Mesothelial cell of epicardium (in vitro differentiated cells): ENCODE measurements around the gene KRT10. TPM values are rescaled to one million over a fixed set of nuclear protein-coding genes. Genes with fewer than 3 reads are reported as not detected.

ENCODE experiments used
- DNase-seq, 2 experiments: peaks; one replicate each; pipeline ENCODE4 v3.0.0; 2021; ENCODE audit warnings: low spot score in 2 of 2; ENCODE audit not compliant: unreplicated experiment in 2 of 2
- H3K27ac Mint-ChIP-seq: 2 replicates; pipeline ENCODE4 v1.8.0; 2021; ENCODE audit warnings: mixed read lengths
- H3K27me3 Mint-ChIP-seq: 2 replicates; pipeline ENCODE4 v1.8.0; 2021; ENCODE audit warnings: low read depth, mixed read lengths
- H3K36me3 Mint-ChIP-seq: 2 replicates; pipeline ENCODE4 v1.8.0; 2021; ENCODE audit warnings: mixed read lengths
- H3K4me1 Mint-ChIP-seq: 2 replicates; pipeline ENCODE4 v1.8.0; 2021; ENCODE audit warnings: mixed read lengths
- H3K4me3 Mint-ChIP-seq: 2 replicates; pipeline ENCODE4 v1.8.0; 2021; ENCODE audit warnings: mild to moderate bottlenecking, moderate library complexity, mixed read lengths
- H3K9me3 Mint-ChIP-seq: 2 replicates; pipeline ENCODE4 v1.8.0; 2021; ENCODE audit warnings: mixed read lengths
- CTCF ChIP-seq: fragments of 200-600 bp; sonication (generic); IDR thresholded peaks from one replicate; pipeline ENCODE4 v1.5.0; 2021; ENCODE audit warnings: antibody characterized with exemption; ENCODE audit not compliant: unreplicated experiment
- total RNA-seq: library from RNA; stranded (reverse); gene quantifications from 3 replicates; pipeline ENCODE4 v1.2.1, GENCODE V29; 2021

Gene KRT10
- total RNA-seq, 1 donor from 2014 or later = 39.5 TPM

GRCh38 chr17:40777971-40778370 lies 44.4 kb downstream of the KRT10 start:
- peaks cover 53% of the 10 kb centered on the region for H3K27me3 Mint-ChIP-seq
- no peak overlapping the region for H3K27ac Mint-ChIP-seq

GRCh38 chr17:40777459-40777858 lies 45.0 kb downstream of the KRT10 start:
- H3K36me3 Mint-ChIP-seq = no peaks in the 10 kb centered on the region
- H3K27ac Mint-ChIP-seq = no peak overlapping the region
- H3K4me1 Mint-ChIP-seq = no peaks in the 10 kb centered on the region
- DNase-seq = no peak
- H3K9me3 Mint-ChIP-seq = no peaks in the 10 kb centered on the region
- peaks cover 55% of the 10 kb centered on the region for H3K27me3 Mint-ChIP-seq
- TF ChIP-seq CTCF = no peak
- no peak overlapping the region for H3K4me3 Mint-ChIP-seq

More at GRCh38 chr17:40777971-40778370, 44.4 kb downstream of the KRT10 start:
- no peaks in the 10 kb centered on the region for H3K4me1 Mint-ChIP-seq
- no peaks in the 10 kb centered on the region for H3K36me3 Mint-ChIP-seq
- H3K4me3 Mint-ChIP-seq = no peak overlapping the region
- TF ChIP-seq CTCF = no peak
- DNase-seq = no peak
- H3K9me3 Mint-ChIP-seq = no peaks in the 10 kb centered on the region

GRCh38 chr17:40775945-40776344 lies 46.5 kb downstream of the KRT10 start:
- no peaks in the 10 kb centered on the region for H3K9me3 Mint-ChIP-seq
- H3K27ac Mint-ChIP-seq = no peak overlapping the region
- no peaks in the 10 kb centered on the region for H3K36me3 Mint-ChIP-seq
- H3K4me1 Mint-ChIP-seq = no peaks in the 10 kb centered on the region
- peaks cover 64% of the 10 kb centered on the region for H3K27me3 Mint-ChIP-seq
- no peak for DNase-seq
- TF ChIP-seq CTCF = no peak
- H3K4me3 Mint-ChIP-seq = no peak overlapping the region

- H3K4me1 Mint-ChIP-seq = no peaks in the 10 kb centered on the region
- no peak for TF ChIP-seq CTCF
- H3K27me3 Mint-ChIP-seq = peaks cover 55% of the 10 kb centered on the region
- H3K27ac Mint-ChIP-seq = no peak within 1 kb of the TSS
- H3K4me3 Mint-ChIP-seq = no peak within 1 kb of the TSS
- no peaks in the 10 kb centered on the region for H3K36me3 Mint-ChIP-seq
- H3K9me3 Mint-ChIP-seq = no peaks in the 10 kb centered on the region
- DNase-seq = no peak
These were observed 50.3 kb downstream of the KRT10 start, which contains the start of gene KRT26 for GRCh38 chr17:40772101-40772500. KRT26 (minus strand) TSS chr17:40772201; CDS start chr17:40772113, 88 bp downstream.

Other genes with a start within 250 kb of the KRT10 start
- 162 to 163 TPM (median 162 TPM) in 3 replicates for gene SMARCE1, start 174.8 kb downstream of the KRT10 start, total RNA-seq
- gene KRT222, start 157.4 kb downstream of the KRT10 start, total RNA-seq = not detected in 3 replicates
- not detected in 3 replicates for gene KRT24, start 118.9 kb downstream of the KRT10 start, total RNA-seq
- not detected in 3 replicates for gene KRT25, start 67.3 kb downstream of the KRT10 start, total RNA-seq
- not detected in 3 replicates for gene KRT26, start 50.4 kb downstream of the KRT10 start, total RNA-seq
- not detected in 3 replicates for gene KRT27, start 40.1 kb downstream of the KRT10 start, total RNA-seq
- gene KRT28, start 22.7 kb downstream of the KRT10 start, total RNA-seq = not detected in 3 replicates
- not detected in 3 replicates for gene KRT12, start 44.6 kb upstream of the KRT10 start, total RNA-seq
- not detected in 3 replicates for gene KRT20, start 62.6 kb upstream of the KRT10 start, total RNA-seq
- 2.3 to 2.8 TPM (median 2.6 TPM) in 3 replicates for gene KRT23, start 115.0 kb upstream of the KRT10 start, total RNA-seq
- gene KRT39, start 144.3 kb upstream of the KRT10 start, total RNA-seq = not detected in 3 replicates
- gene KRT40, start 161.7 kb upstream of the KRT10 start, total RNA-seq = 0.16 TPM in 1 of 3 replicates, not detected in the others
- gene KRTAP3-3, start 171.6 kb upstream of the KRT10 start, total RNA-seq = not detected in 3 replicates
- gene KRTAP3-2, start 177.3 kb upstream of the KRT10 start, total RNA-seq = not detected in 3 replicates
- 0.41 to 1.3 TPM (median 0.95 TPM) in 3 replicates for gene KRTAP3-1, start 186.5 kb upstream of the KRT10 start, total RNA-seq
- not detected in 3 replicates for gene KRTAP1-5, start 204.6 kb upstream of the KRT10 start, total RNA-seq
- gene KRTAP1-4, start 207.6 kb upstream of the KRT10 start, total RNA-seq = not detected in 3 replicates
- gene KRTAP1-3, start 212.3 kb upstream of the KRT10 start, total RNA-seq = not detected in 3 replicates
- not detected in 3 replicates for gene KRTAP1-1, start 218.8 kb upstream of the KRT10 start, total RNA-seq
- gene KRTAP2-1, start 224.7 kb upstream of the KRT10 start, total RNA-seq = not detected in 3 replicates
- not detected in 3 replicates for gene KRTAP2-2, start 232.6 kb upstream of the KRT10 start, total RNA-seq
- 0.45 to 0.91 TPM (median 0.69 TPM) in 3 replicates for gene KRTAP2-3, start 237.5 kb upstream of the KRT10 start, total RNA-seq
- not detected in 3 replicates for gene KRTAP2-4, start 243.3 kb upstream of the KRT10 start, total RNA-seq